Activated CD8-positive, alpha-beta T cell treated with anti-CD3 and anti-CD28 coated beads for 36 hours (primary cell): Measurements from ENCODE around the gene THOP1. TPM values are rescaled to one million over a fixed set of nuclear protein-coding genes. Genes with fewer than 3 reads are reported as not detected.

Experiments used
- ATAC-seq: fragments of 200-7000 bp; cut with Tn5 transposase; one replicate; pipeline ENCODE4 v1.10.0; 2021; ENCODE audit warnings: mild to moderate bottlenecking, moderate library complexity
- CTCF ChIA-PET: fragments of 350-600 bp; sonication (Branson Sonifier 250); formaldehyde crosslinking; loops from one replicate; lab custom pipeline; 2021; ENCODE audit warnings: antibody characterized with exemption; lab: Charles Lee
- POLR2A ChIA-PET: fragments of 350-600 bp; sonication (Branson Sonifier 250); formaldehyde crosslinking; loops from one replicate; lab custom pipeline; 2021; ENCODE audit warnings: antibody characterized with exemption; lab: Charles Lee
- DNase-seq: peaks from one replicate; pipeline ENCODE4 v3.0.0-alpha.2; 2020
- H3K27ac Mint-ChIP-seq: one replicate; pipeline ENCODE4 v1.8.0; 2021; ENCODE audit warnings: mild to moderate bottlenecking, mixed read lengths
- H3K27me3 Mint-ChIP-seq: one replicate; pipeline ENCODE4 v1.8.0; 2021; ENCODE audit warnings: mixed read lengths
- H3K36me3 Mint-ChIP-seq: one replicate; pipeline ENCODE4 v1.8.0; 2021; ENCODE audit warnings: low read depth, mixed read lengths
- H3K4me1 Mint-ChIP-seq: one replicate; pipeline ENCODE4 v1.8.0; 2021; ENCODE audit warnings: low read depth, mixed read lengths
- H3K4me3 Mint-ChIP-seq: one replicate; pipeline ENCODE4 v1.8.0; 2021; ENCODE audit warnings: mild to moderate bottlenecking, moderate library complexity, mixed read lengths
- H3K9me3 Mint-ChIP-seq: one replicate; pipeline ENCODE4 v1.8.0; 2021; ENCODE audit warnings: mixed read lengths
- intact Hi-C: fragments of 100-400 bp; cut with micrococcal nuclease; formaldehyde crosslinking; loops from one replicate; pipeline ENCODE4 v1.10.0; 2022
- total RNA-seq, 2 experiments: library from RNA; stranded (reverse); gene quantifications; one replicate each; pipeline ENCODE4 v1.2.3, GENCODE V29; 2021
- TF ChIP-seq, protein P1 (sequence below): fragments of 200-600 bp; IDR thresholded peaks from one replicate; pipeline ENCODE4 v1.8.0; 2022; ENCODE audit warnings: antibody characterized with exemption, mild to moderate bottlenecking

Gene THOP1
- total RNA-seq, 2 experiments from 2014 or later, result 157 to 158 TPM

GRCh38 chr19:2768365-2769132, 16.8 kb upstream of the THOP1 start:
- TF ChIP-seq, protein P1, sequence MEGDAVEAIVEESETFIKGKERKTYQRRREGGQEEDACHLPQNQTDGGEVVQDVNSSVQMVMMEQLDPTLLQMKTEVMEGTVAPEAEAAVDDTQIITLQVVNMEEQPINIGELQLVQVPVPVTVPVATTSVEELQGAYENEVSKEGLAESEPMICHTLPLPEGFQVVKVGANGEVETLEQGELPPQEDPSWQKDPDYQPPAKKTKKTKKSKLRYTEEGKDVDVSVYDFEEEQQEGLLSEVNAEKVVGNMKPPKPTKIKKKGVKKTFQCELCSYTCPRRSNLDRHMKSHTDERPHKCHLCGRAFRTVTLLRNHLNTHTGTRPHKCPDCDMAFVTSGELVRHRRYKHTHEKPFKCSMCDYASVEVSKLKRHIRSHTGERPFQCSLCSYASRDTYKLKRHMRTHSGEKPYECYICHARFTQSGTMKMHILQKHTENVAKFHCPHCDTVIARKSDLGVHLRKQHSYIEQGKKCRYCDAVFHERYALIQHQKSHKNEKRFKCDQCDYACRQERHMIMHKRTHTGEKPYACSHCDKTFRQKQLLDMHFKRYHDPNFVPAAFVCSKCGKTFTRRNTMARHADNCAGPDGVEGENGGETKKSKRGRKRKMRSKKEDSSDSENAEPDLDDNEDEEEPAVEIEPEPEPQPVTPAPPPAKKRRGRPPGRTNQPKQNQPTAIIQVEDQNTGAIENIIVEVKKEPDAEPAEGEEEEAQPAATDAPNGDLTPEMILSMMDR, result no peak
- no peak for DNase-seq
- H3K27me3 Mint-ChIP-seq, result no peaks in the 10 kb centered on the region
- POLR2A ChIA-PET, result interaction anchor here (0.6 to 1.5 kb wide), 2 partner anchors 42 to 146 kb away, joined by 3 read pairs; no protein-coding TSS in a partner anchor
- intact Hi-C loops, result no loop called here
- H3K9me3 Mint-ChIP-seq, result no peaks in the 10 kb centered on the region
- CTCF ChIA-PET, result no interaction called here
- no peak overlapping the region for H3K4me3 Mint-ChIP-seq
- H3K4me1 Mint-ChIP-seq, result peaks cover 8% of the 10 kb centered on the region
- H3K36me3 Mint-ChIP-seq, result peaks cover 6% of the 10 kb centered on the region
- no peak for ATAC-seq
- no peak overlapping the region for H3K27ac Mint-ChIP-seq

DNA sequence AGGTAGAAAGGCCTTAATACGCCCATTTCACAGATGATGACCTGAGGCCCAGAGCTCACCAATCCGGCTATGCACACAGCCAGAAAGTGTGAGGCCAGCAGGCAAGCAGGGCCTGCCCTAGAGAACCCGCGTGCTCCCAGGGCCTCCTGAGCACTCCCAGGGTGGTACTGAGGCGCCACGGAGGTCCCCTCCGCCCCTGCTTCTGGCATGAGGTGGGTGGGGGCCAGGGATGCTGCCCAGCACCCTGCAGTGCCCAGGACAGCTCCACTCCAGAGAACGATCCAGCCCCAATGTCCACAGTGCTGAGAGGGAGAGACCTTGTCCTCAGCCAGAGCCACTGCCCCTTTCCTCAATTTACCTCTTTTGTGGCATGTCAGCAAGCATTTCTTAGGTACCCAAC, 16.1 kb upstream of the THOP1 start:
- Mint-ChIP-seq H3K36me3 (peaks cover 6% of the 10 kb centered on the region), H3K27me3 (no peaks in the 10 kb centered on the region), H3K27ac (no peak overlapping the region), H3K9me3 (no peaks in the 10 kb centered on the region), H3K4me3 (no peak overlapping the region), H3K4me1 (peaks cover 12% of the 10 kb centered on the region)
- POLR2A ChIA-PET, result no interaction called here
- TF ChIP-seq, protein P1, result no peak
- intact Hi-C loops, result no loop called here
- ATAC-seq, result no peak
- DNase-seq, result no peak
- CTCF ChIA-PET, result no interaction called here

DNA sequence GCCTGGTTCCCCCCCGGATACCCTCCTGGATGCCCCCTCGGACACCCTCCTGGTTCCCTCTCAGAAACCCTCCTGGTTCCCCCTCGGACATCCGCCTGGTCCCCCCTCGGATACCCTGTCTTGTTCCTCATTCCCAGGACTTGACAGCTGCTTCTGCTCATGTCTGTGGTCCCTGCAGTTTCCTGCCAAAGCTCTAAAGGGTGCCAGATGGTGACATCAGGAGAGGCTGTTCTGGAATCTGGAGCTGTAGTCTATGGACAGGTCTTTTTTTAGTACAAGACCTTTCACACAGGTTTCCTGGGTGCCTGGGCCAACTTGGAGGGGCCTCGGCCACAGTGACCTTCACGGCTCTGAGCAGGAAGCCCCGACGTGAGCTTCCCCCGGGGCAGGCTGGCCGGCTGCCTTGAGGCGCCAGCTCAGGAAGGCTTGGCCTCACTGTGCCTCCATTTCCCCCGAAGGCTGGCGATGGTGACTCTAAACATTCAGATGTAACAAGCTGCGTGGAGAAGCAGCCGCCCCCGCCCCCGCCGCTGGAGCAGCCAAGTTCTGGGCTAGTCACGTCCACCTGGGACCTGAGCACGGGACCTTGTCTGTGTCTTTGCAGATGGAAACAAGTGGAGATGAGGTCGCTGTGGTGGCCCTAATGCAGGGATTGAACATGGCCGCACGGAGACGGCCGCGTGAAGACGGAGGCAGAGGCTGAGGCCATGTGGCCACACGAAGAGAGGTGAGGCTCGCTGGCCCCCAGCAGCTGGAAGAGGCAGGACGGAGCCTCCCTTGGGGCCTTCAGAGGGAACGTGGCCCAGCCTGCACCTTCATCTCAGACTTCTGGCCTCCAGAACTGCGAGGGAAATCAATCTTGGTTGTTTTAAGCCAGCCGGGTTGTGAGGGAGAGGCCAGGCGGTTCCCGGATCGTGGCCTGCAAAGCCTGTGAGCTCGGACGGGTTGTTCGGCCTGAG, 15.0 kb upstream of the THOP1 start:
- TF ChIP-seq, protein P1, result no peak
- intact Hi-C loops, result no loop called here
- Mint-ChIP-seq H3K27me3 (no peaks in the 10 kb centered on the region), H3K9me3 (no peaks in the 10 kb centered on the region), H3K4me1 (peaks cover 21% of the 10 kb centered on the region), H3K4me3 (no peak overlapping the region), H3K36me3 (peaks cover 9% of the 10 kb centered on the region), H3K27ac (no peak overlapping the region)
- DNase-seq, result no peak
- POLR2A ChIA-PET, result no interaction called here
- CTCF ChIA-PET, result no interaction called here
- no peak for ATAC-seq

DNA sequence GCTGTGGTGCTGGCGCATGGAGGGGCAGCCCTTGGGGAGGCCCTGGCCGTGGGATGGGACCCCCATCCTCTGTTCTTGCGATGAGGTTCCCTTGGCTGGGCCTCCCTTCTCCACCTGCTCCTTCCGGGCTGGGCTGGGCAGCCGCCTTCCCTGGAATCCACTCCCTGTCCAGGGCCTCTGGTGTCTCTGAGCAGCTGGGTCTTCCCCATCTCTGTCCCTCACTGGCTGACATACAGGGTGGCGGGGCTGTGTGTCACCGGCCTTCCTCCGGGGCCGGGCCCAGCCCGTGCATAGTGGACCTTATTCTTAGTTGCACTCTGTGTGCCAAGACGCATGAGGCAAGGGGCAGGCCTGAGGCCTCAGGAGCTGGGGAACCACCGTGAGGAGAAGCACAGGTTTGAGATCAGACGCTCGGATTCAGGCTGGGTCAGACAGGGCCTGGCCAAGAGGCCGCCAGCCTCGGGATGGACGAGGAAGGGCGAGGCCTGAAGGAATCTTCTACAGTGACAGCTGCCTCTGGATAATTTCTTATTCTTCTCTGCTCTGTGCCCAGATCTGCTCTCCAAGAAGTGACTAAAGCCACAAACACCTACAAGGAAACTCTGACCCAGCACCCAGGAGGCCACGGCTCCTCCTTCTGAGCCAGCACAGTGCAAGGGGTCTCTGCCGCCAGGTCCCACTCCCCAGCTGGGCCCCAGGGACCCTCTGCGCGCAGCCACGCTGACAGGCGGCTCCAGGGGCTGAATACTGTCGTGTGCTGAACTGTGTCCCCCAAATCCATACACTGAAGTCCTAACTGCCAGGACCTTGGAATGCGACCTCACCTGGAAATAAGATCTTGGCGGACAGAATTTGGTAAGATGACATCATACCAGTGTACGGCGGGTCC, 13.3 kb upstream of the THOP1 start:
- DNase-seq, result no peak
- intact Hi-C loops, result no loop called here
- Mint-ChIP-seq H3K27ac (no peak overlapping the region), H3K27me3 (no peaks in the 10 kb centered on the region), H3K9me3 (no peaks in the 10 kb centered on the region), H3K36me3 (peaks cover 17% of the 10 kb centered on the region), H3K4me3 (no peak overlapping the region), H3K4me1 (peaks cover 33% of the 10 kb centered on the region)
- no peak for ATAC-seq
- ChIA-PET CTCF (no interaction called here), POLR2A (no interaction called here)
- TF ChIP-seq, protein P1, result no peak
